DMS53 treated with DMSO at 0.1 percent for 48 hours (cell line): ENCODE results near the gene BOLA1.
"Not testable (repeated sequence)": the region's sequence is repeated elsewhere in the genome, so short reads cannot be mapped to it uniquely, and the experiment has no call there.

Source experiments
- DNase-seq: peaks from one replicate; lab custom pipeline; 2025; ENCODE audit not compliant: unreplicated experiment; lab: John Stamatoyannopoulos, UW

Gene BOLA1, protein sequence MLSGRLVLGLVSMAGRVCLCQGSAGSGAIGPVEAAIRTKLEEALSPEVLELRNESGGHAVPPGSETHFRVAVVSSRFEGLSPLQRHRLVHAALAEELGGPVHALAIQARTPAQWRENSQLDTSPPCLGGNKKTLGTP

GRCh38 chr1:149899460-149900284, at the start of gene BOLA1:
TSS of gene BOLA1 (plus strand) at chr1:149899568. CDS start at chr1:149900060, 492 bp downstream.
- peak; percentile 89 for DNase-seq

DNA sequence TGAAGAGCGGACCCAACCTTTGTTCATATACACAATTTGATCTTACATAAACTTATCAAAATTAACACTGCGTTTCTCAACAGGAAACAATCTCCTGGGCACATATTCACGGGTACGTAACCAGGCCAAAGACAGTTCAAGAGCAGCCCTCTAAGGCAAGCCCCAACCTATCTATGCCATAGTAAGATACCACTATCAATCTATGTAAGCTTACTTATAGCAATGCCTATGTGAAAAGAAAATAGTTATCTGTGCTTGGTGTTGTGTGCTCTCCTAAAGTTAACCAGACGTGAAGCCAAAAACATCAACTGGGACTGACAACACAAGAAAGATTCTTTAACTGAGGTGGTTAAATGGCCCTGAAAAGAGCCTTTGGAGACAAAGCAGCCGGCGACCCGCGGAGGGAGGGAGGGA, 49.4 kb upstream of the BOLA1 start:
- DNase-seq: peak; percentile 20

DNA sequence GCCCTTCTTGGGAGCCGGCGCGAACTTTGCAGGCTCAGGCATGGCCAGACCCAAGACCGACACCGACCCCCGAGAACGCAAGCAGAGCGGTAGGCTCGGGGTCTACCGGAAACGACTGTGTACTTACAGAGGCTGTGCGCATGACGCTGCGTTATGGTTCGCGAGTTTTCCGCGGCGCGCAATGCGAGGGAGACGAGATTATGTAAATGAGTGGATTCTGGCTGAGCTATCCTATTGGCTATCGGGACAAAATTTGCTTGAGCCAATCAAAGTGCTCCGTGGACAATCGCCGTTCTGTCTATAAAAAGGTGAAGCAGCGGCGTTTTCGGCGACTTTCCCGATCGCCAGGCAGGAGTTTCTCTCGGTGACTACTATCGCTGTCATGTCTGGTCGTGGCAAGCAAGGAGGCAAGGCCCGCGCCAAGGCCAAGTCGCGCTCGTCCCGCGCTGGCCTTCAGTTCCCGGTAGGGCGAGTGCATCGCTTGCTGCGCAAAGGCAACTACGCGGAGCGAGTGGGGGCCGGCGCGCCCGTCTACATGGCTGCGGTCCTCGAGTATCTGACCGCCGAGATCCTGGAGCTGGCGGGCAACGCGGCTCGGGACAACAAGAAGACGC, 48.5 kb upstream of the BOLA1 start:
- not testable (repeated sequence) for DNase-seq

- not testable (repeated sequence) for DNase-seq
These were observed 47.7 kb upstream of the BOLA1 start for GRCh38 chr1:149851585-149852213.

GRCh38 chr1:149852263-149852662, 47.1 kb upstream of the BOLA1 start:
- not testable (repeated sequence) for DNase-seq

DNA sequence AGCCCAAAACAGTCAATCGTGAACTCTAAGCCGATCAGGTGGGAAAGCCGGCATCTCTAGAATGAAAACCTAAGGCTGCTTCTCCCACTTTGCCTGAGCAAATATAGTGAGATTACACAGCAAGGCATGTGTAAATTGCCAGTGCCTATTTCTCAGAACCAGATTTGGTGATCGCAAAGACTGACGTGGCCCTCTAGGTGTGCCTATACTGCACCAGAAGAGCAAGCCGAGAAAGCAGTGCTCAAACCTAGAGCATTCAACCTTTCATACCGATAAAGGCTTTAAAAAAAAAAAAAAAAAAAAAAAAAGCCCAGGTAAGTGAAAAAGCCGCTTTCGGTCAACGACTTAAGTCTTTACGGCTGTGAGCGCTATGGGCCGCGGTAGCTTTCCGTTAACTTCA, 39.1 kb upstream of the BOLA1 start:
- not testable (repeated sequence) for DNase-seq

GRCh38 chr1:149860684-149861496, 38.5 kb upstream of the BOLA1 start:
- DNase-seq: not testable (repeated sequence)

DNA sequence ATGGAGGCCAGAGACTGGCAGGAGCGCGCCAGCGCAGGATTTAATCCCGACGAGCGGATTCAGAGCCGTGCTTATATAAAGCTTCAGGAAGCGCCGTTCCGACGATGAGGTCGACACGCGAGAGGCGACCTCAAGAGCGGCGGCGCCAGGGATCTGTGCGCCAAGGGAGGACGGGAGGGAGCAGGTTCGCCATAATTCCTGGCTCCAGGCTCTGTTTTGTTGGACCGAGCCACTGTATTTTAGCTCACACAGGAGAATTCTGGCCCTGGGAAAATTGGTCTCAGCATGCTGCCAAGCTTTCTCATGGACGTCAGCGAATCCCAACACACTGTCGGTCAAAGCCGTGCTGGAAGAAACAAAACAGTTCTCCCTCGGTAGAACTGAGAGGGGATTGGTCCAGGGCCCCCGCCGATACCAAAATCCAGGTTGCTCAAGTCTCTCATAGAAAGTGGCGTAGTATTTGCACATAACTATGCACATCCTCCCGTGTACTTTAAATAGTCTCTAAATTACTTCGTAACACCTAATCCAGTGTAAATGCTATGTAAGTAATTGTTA, 37.8 kb upstream of the BOLA1 start:
- not testable (repeated sequence) for DNase-seq

GRCh38 chr1:149866887-149867286, 32.5 kb upstream of the BOLA1 start:
- DNase-seq: not testable (repeated sequence)

- not testable (repeated sequence) for DNase-seq
These were observed 26.3 kb upstream of the BOLA1 start for GRCh38 chr1:149873060-149873459.

DNA sequence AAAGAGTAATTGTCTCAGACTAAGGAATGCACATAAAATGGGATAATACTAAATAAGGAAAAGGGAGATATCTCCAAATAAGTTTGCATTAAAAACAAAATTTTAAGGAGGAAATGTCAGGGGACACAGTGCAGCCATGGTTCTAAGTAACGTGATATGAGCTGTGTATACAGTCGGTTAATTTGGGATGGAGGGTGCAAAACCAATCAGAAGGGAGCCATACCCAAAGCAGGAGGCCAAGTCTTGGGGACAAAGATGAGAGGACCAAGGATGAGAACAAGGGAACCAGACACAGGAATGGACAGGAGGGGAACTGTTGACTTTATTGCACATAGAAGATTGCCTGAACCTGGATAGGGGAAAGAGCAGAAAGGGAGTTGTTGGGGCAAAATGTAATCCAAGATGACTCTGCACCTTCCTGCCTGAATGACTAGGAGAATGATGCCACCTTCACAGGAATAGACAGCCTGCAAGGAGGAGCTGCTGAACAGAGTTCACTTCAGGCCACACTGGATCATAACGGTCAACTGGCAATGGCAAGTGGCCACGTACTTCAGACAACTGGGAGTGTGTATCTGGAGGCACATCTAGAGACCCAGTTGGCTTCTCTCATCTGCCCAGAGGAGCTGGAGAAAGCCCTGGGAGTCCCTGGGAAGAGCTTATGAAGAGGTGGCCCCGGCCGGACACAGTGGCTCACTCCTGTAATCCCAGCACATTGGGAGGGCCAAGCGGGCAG, 22.0 kb upstream of the BOLA1 start:
- no peak for DNase-seq

GRCh38 chr1:149879556-149879955, 19.8 kb upstream of the BOLA1 start:
- no peak for DNase-seq

DNA sequence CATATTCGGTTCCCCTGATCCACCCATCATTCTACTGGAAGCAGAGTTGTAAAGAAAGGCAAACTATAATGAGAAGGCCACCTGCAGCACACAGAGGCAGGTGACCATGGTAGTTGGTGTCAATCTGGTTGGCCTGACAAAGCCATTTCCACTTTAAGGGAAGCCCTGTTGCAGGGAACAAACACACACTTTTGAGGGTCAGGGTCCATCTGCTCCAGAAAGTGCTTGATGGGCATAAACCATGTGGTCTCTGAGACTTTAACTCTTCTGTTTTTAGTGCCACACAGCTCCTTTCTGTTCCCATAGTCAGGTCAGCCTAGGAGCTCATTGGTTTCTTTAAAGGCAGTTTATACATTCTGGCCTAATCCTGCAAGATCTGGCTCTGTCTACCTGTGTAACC, 17.5 kb upstream of the BOLA1 start:
- DNase-seq: no peak

DNA sequence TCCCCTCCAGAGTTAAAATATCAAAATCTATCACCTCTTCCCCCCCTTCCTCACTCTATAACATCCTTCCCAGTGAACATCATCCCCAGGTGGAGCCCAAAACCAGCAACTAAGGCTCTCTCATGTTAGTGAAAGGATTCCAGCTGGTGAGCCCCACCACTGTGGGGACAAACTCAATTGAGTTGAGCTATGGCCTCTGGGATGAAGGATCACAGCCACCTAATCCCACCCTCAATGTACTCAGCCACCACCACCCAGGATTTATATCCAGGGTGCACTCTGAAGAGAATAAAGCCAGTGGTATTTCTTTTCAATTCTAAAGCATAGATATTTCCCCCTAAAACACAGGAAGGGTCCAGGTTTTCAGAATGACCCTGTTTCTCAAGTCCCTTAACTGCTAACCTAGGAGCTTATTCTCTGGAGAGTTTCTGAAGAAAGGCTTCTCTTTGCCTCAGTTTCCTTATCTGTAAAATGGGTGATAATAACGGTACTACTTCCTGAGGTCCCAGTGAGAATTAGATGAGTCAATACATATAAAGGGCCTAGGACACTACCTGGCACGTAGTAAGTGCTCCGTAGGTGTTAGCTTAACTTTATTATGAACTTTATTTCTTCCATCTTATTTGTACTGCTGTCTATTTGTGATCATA, 15.6 kb upstream of the BOLA1 start:
- DNase-seq: no peak

GRCh38 chr1:149884433-149885338, 14.7 kb upstream of the BOLA1 start:
- DNase-seq: peak; percentile 28

DNA sequence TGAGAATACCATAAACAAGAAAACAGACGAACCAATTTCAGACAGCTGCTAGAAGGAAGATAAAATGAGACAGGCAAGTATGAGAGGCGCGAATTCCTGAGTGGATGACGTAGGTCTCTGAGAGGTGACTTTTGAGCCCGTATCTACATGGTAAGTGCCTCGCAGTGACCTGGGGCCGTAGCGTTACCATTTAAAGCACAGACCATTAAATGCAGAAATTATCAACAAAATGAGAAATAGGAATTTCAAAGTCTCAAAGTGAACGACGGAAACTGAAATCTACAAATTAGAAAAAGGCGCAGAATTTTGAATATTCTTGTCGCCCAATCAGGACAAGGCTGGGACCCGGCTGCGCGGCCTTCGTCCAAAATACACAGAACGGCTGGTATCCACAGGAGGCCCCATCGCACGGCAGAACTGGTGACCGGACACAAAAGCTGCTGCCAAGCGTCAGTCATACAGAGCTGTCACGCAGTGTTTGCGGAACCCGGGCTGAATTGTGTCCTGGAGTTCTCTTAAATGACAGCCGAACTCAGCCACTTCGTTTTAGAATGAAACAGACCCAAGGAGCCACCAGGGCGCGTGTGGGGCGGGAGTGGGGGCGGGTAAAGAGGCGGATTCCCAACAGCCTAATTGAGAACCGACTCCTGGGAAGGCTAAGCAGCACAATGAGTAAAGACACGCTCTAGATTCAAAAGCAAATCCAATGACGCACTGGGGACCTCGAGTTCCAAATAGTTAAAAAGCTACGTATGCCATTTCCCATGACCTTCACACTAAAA, 13.8 kb upstream of the BOLA1 start:
- DNase-seq: peak; percentile 93

GRCh38 chr1:149886121-149886395, 13.3 kb upstream of the BOLA1 start:
- DNase-seq: not testable (repeated sequence)
